A549 (cell line): ENCODE data around the gene HLA-DRB5. TPM values are rescaled to one million over a fixed set of nuclear protein-coding genes. Genes with fewer than 3 reads are reported as not detected.

Experiments used
- ATAC-seq, 2 experiments: fragments of 200-7000 bp in 1 of 2; fragments of >200 bp in 1 of 2; cut with Nextera tagmentation in 1 of 2; cut with Tn5 transposase in 1 of 2; 3 replicates each; pipeline versions ENCODE4 v1.8.0 to v1.9.1; 2018 to 2020; ENCODE audit warnings: mild to moderate bottlenecking in 1 of 2, moderate library complexity in 1 of 2
- CTCF ChIA-PET: fragments of 300-600 bp; sonication (Branson Sonifier 250); formaldehyde crosslinking; extraction: SDS; loops from one replicate; lab custom pipeline; 2021; ENCODE audit warnings: antibody characterized with exemption, inconsistent platforms; lab: Yijun Ruan, JAX
- POLR2A ChIA-PET: fragments of 350-600 bp; formaldehyde crosslinking; extraction: SDS; loops from one replicate; lab custom pipeline; 2021; ENCODE audit warnings: antibody characterized with exemption, inconsistent platforms; lab: Yijun Ruan, JAX
- DNase-seq, 2 experiments: peaks; one replicate each; pipeline versions ENCODE4 v3.0.0 to v3.0.0-alpha.2; 2011 to 2016; ENCODE audit warnings: low read depth in 1 of 2, low spot score in 1 of 2
- FAIRE-seq: peaks from 2 replicates; lab custom pipeline; 2011; peaks lifted over from hg19 to GRCh38; lab: Jason Lieb, UNC
- H3K27ac ChIP-seq, 2 experiments: fragments of >200 bp; sonication (Bioruptor Twin); formaldehyde crosslinking; 3 replicates each; pipeline ENCODE4 v1.5.1; 2016 to 2017
- H3K4me1 ChIP-seq: fragments of >200 bp; sonication (Bioruptor Twin); formaldehyde crosslinking; 3 replicates; pipeline ENCODE4 v1.6.1; 2016
- H3K4me2 ChIP-seq: fragments of >200 bp; sonication (Bioruptor Twin); formaldehyde crosslinking; 3 replicates; pipeline ENCODE4 v1.6.1; 2016
- H3K4me3 ChIP-seq: fragments of >200 bp; sonication (Bioruptor Twin); formaldehyde crosslinking; 3 replicates; pipeline ENCODE4 v1.5.1; 2016
- H3K9me3 ChIP-seq: fragments of >200 bp; sonication (Bioruptor Twin); formaldehyde crosslinking; 3 replicates; pipeline ENCODE4 v1.6.1; 2016
- BCL3 ChIP-seq: fragments of >200 bp; sonication (Bioruptor Twin); formaldehyde crosslinking; IDR thresholded peaks from 3 replicates; pipeline ENCODE4 v1.6.1; 2016
- BHLHE40 ChIP-seq: IDR thresholded peaks from 2 replicates; pipeline ENCODE4 v1.6.1; 2012; ENCODE audit warnings: low read depth, low read length, inconsistent platforms
- CBX8 ChIP-seq: fragments of 200-600 bp; sonication (generic); IDR thresholded peaks from 2 replicates; pipeline ENCODE4 v1.6.1; 2016
- CHD2 ChIP-seq: fragments of 150-350 bp; IDR thresholded peaks from 2 replicates; pipeline ENCODE4 v1.6.1; 2014; ENCODE audit warnings: low read length; ENCODE audit not compliant: partially characterized antibody
- ESRRA ChIP-seq: fragments of 150-350 bp; IDR thresholded peaks from 2 replicates; pipeline ENCODE4 v1.6.1; 2014; ENCODE audit warnings: mild to moderate bottlenecking, low read length, borderline replicate concordance
- FOSL2 ChIP-seq, 2 experiments: fragments of 450-650 bp in 1 of 2; fragments of >200 bp in 1 of 2; sonication (Bioruptor Twin) in 1 of 2; formaldehyde crosslinking; IDR thresholded peaks; 2 replicates each; pipeline versions ENCODE4 v1.5.0 to v1.6.1; 2016 to 2020; ENCODE audit warnings: mild to moderate bottlenecking in 1 of 2, moderate library complexity in 1 of 2
- HDAC2 ChIP-seq: fragments of 200-600 bp; sonication (generic); IDR thresholded peaks from 2 replicates; pipeline ENCODE4 v1.6.1; 2016
- HES2 ChIP-seq: fragments of >200 bp; sonication (Bioruptor Twin); formaldehyde crosslinking; IDR thresholded peaks from 2 replicates; pipeline ENCODE4 v1.6.1; 2016
- HMGXB4 ChIP-seq: fragments of 250-450 bp; sonication (Bioruptor Pico); IDR thresholded peaks from 2 replicates; pipeline ENCODE4 v1.5.0; 2021; ENCODE audit warnings: mild to moderate bottlenecking, moderate library complexity, borderline replicate concordance
- JUNB ChIP-seq: fragments of >200 bp; sonication (Bioruptor Twin); formaldehyde crosslinking; IDR thresholded peaks from 2 replicates; pipeline ENCODE4 v1.6.1; 2016
- MAFK ChIP-seq: fragments of 450-650 bp; IDR thresholded peaks from 2 replicates; pipeline ENCODE4 v1.6.1; 2014; ENCODE audit not compliant: partially characterized antibody
- MAX ChIP-seq: IDR thresholded peaks from 2 replicates; pipeline ENCODE4 v1.6.1; 2012
- MYC ChIP-seq: IDR thresholded peaks from 2 replicates; pipeline ENCODE4 v1.6.1; 2012; ENCODE audit warnings: mild to moderate bottlenecking, inconsistent platforms, low read length, improper control_type of control experiment, borderline replicate concordance
- NPAS2 ChIP-seq: fragments of 250-450 bp; sonication (Bioruptor Pico); IDR thresholded peaks from 2 replicates; pipeline ENCODE4 v1.8.0; 2022; ENCODE audit warnings: mild to moderate bottlenecking, moderate library complexity, borderline replicate concordance
- PHF8 ChIP-seq: fragments of 200-600 bp; sonication (generic); IDR thresholded peaks from 2 replicates; pipeline ENCODE4 v1.6.1; 2016; ENCODE audit warnings: low read depth, mild to moderate bottlenecking, antibody characterized with exemption, moderate library complexity, borderline replicate concordance
- POLR2AphosphoS2 ChIP-seq: conservative IDR thresholded peaks from 2 replicates; pipeline ENCODE4 v1.6.1; 2012; ENCODE audit warnings: low read length, improper control_type of control experiment, inconsistent platforms
- RARB ChIP-seq: fragments of 250-450 bp; sonication (Bioruptor Pico); IDR thresholded peaks from 2 replicates; pipeline ENCODE4 v1.8.0; 2021; ENCODE audit warnings: mild to moderate bottlenecking, moderate library complexity
- SMC3 ChIP-seq: fragments of >200 bp; sonication (Bioruptor Twin); formaldehyde crosslinking; IDR thresholded peaks from 3 replicates; pipeline ENCODE4 v1.6.1; 2018; ENCODE audit warnings: inconsistent platforms
- TFCP2L1 ChIP-seq: fragments of 250-450 bp; sonication (Bioruptor Pico); IDR thresholded peaks from 2 replicates; pipeline ENCODE4 v1.5.0; 2021; ENCODE audit warnings: mild to moderate bottlenecking
- TP53 ChIP-seq: fragments of 250-450 bp; sonication (Bioruptor Pico); IDR thresholded peaks from 2 replicates; pipeline ENCODE4 v1.5.0; 2021; ENCODE audit warnings: mild to moderate bottlenecking, moderate library complexity
- USF2 ChIP-seq: fragments of 450-650 bp; IDR thresholded peaks from 2 replicates; pipeline ENCODE4 v1.6.1; 2014; ENCODE audit warnings: antibody characterized with exemption
- ZSCAN20 ChIP-seq: fragments of 250-450 bp; sonication (Bioruptor Pico); IDR thresholded peaks from 2 replicates; pipeline ENCODE4 v1.8.0; 2022; ENCODE audit warnings: mild to moderate bottlenecking, moderate library complexity
- whole genome bisulfite sequencing: methylation state at CpG from one replicate; pipeline ENCODE4 v1.1.6; 2017; ENCODE audit errors: missing lambda C conversion rate; 5-methylcytosine and 5-hydroxymethylcytosine counted together
- polyA plus RNA-seq, 4 experiments: library from polyadenylated mRNA; depleted of rRNA in 3 of 4; stranded (reverse); fragments of >200 nt; fragmentation: RNase III in 1 of 4; extraction: RNeasy Plus Mini Kit Qiagen cat#74134 plus additional on column Dnase treatment in 1 of 4; gene quantifications; 2 replicates in 3 of 4; 3 replicates in 1 of 4; pipeline ENCODE4 v1.2.3, GENCODE V29; 2011 to 2017

Gene HLA-DRB5
- polyA plus RNA-seq, 2 of the 4 experiments (the other 2 are of a cell fraction) = not detected

GRCh38 chr6:32576250-32576649 is 46.2 kb upstream of the HLA-DRB5 start:
- ChIA-PET CTCF (no interaction called here), POLR2A (no interaction called here)
- no peak for DNase-seq
- FAIRE-seq = no peak
- 33% methylated on average over 1 of the region's 1 CpG for WGBS
- H3K4me1 ChIP-seq = no peaks in the 10 kb centered on the region
- no peak overlapping the region for H3K4me3 ChIP-seq
- H3K27ac ChIP-seq = no peak overlapping the region
- H3K4me2 ChIP-seq = no peak overlapping the region
- TF ChIP-seq BHLHE40 = no peak
- no peak for TF ChIP-seq TFCP2L1
- no peak for TF ChIP-seq JUNB
- no peak for TF ChIP-seq HDAC2
- ATAC-seq = no peak
- no peaks in the 10 kb centered on the region for H3K9me3 ChIP-seq

GRCh38 chr6:32570363-32570905 is 40.3 kb upstream of the HLA-DRB5 start:
- Histone ChIP-seq H3K4me1 (no peaks in the 10 kb centered on the region), H3K4me3 (no peak overlapping the region), H3K9me3 (no peaks in the 10 kb centered on the region), H3K4me2 (no peak overlapping the region), H3K27ac (no peak overlapping the region)
- TF ChIP-seq USF2 (no peak), MAFK (no peak), ESRRA (no peak), PHF8 (no peak)
- FAIRE-seq (no peak), ATAC-seq (no peak), DNase-seq (no peak)
- 13% methylated on average over 2 of the region's 4 CpGs for WGBS
- POLR2A ChIA-PET = no interaction called here
- CTCF ChIA-PET = no interaction called here

- WGBS = 0% methylated on average over 3 of the region's 6 CpGs
- FAIRE-seq (no peak), DNase-seq (no peak), ATAC-seq (no peak)
- ChIA-PET CTCF (no interaction called here), POLR2A (no interaction called here)
- Histone ChIP-seq H3K9me3 (no peaks in the 10 kb centered on the region), H3K4me2 (no peak overlapping the region), H3K4me3 (no peak overlapping the region), H3K27ac (no peak overlapping the region), H3K4me1 (no peaks in the 10 kb centered on the region)
- no peak for TF ChIP-seq HDAC2
- no peak for TF ChIP-seq TP53 (CRISPR knock-in tag)
- no peak for TF ChIP-seq MYC
- no peak for TF ChIP-seq BHLHE40
- no peak for TF ChIP-seq HES2
- TF ChIP-seq CBX8 = no peak
- no peak for TF ChIP-seq TFCP2L1
- TF ChIP-seq SMC3 = no peak
- TF ChIP-seq FOSL2 (IDR thresholded peaks at IDR 0.05) = no peak
- no peak for TF ChIP-seq FOSL2 (CRISPR knock-in tag; IDR thresholded peaks at IDR 0.05)
- TF ChIP-seq, all 56 proteins: peak for 0
Observed at GRCh38 chr6:32568561-32568960, 38.5 kb upstream of the HLA-DRB5 start.

GRCh38 chr6:32566957-32567356 is 36.9 kb upstream of the HLA-DRB5 start:
- Histone ChIP-seq H3K9me3 (no peaks in the 10 kb centered on the region), H3K4me1 (no peaks in the 10 kb centered on the region), H3K4me2 (no peak overlapping the region), H3K27ac (no peak overlapping the region), H3K4me3 (no peak overlapping the region)
- WGBS = no CpG with 5 or more reads among the region's 8 CpGs
- ChIA-PET CTCF (no interaction called here), POLR2A (no interaction called here)
- no peak for DNase-seq
- no peak for TF ChIP-seq MAX
- no peak for TF ChIP-seq RARB (CRISPR knock-in tag)
- no peak for TF ChIP-seq HMGXB4
- TF ChIP-seq POLR2AphosphoS2 = no peak
- no peak for TF ChIP-seq TFCP2L1
- no peak for TF ChIP-seq CHD2
- no peak for TF ChIP-seq ZSCAN20 (CRISPR knock-in tag)
- TF ChIP-seq JUNB = no peak
- TF ChIP-seq BCL3 = no peak
- no peak for TF ChIP-seq NPAS2 (CRISPR knock-in tag)
- TF ChIP-seq BHLHE40 = no peak
- no peak for TF ChIP-seq MYC
- no peak for TF ChIP-seq USF2
- FAIRE-seq = no peak
- no peak for ATAC-seq
